Stimulated activated CD4-positive, alpha-beta T cell treated with anti-CD3 and anti-CD28 coated beads, Interleukin-4, amount 100 ng/mL, for 48 hours (primary cell): Measurements from ENCODE around the gene RAD51B.
"Not testable (repeated sequence)": the region's sequence is repeated elsewhere in the genome, so short reads cannot be mapped to it uniquely, and the experiment has no call there.

Experiments used
- DNase-seq, 2 donors: peaks; one replicate each; pipeline ENCODE4 v3.0.0-alpha.2; 2020; ENCODE audit warnings: low read depth in 2 of 2

The RAD51B gene

DNA sequence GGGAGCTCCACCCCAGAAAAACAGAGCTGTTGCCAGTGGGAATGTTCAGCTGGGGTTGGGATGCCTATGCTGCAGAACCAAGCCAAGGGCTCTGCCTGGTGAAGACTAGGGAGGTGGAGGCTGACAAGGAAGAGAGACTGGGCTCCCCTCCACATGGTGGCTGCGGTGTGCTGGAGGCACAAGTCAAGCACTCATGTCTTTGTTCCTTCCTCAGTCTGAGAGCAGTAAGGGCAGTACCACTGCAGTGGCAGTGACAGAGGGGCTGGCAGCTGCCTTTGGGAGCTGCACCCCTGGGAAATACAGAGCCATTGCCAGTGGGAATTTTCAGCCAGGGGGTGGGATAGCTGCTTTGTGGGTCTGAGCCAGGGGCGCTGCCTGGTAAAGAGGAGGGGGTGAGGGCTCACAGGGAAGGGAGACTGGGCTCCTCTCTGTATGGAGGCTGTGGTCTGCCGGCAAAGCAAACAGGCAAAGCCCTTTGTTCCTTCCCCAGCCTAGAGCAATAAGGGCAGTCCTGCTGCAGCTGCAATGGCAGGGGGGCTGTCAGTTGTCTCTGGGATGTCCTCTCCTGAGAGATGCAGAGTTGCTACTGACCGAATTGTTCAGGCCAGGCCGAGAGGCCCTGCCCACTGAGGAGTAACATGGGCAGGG, 255.9 kb downstream of the RAD51B start:
- no peak for DNase-seq

DNA sequence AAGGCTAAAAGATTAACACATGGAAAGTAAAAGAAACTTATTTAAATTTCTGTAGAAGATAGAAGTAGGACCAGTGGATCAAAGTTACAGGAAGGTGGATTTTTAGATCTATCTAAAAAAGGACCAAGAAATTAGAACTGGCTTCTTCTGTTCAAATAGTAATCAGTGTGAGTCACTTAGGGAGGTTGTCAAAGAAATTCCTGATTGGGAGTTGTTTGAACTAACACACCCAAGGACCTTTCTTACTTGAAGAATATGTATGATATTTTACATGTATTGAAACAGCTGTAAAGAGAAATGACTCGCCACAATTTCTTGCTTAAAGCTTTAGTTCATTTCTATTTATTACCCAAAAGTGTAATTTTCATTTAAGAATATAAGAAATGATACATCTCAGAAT, 256.9 kb downstream of the RAD51B start:
- no peak for DNase-seq

DNA sequence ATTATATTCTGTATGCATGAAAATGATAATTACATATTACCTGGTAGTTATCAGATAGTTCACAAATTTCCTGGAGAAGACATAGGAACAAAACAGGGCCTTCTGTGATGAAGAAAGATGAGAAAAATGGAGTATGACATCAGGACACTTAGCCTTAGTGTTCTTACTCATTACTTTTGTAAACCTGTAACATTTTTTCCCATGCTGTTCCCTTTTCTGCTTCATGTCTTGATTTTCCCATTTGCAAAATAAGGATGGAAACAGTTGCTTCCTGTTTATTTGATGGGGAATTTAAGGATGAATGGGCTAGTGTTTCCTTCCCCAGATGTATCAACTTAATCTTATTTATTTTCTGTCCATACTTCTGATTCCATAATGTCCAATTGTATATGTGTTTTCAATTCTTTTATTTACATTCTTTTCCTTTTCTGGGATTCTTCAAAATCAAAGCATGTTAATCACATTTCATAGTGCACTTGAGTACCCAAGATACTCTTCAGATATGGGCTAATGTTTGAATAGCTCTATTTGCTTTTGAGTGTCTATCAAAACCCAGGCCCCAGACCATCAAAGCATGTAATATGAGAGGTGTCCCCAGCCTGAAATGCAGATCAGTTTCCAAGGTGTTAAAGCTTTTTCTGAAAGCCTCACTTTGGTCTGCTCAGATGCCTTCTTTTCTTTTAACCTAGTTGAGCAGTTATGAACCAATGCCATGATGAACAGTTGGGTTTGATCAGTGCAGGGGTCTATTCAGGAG, 260.5 kb downstream of the RAD51B start:
- DNase-seq = no peak

DNA sequence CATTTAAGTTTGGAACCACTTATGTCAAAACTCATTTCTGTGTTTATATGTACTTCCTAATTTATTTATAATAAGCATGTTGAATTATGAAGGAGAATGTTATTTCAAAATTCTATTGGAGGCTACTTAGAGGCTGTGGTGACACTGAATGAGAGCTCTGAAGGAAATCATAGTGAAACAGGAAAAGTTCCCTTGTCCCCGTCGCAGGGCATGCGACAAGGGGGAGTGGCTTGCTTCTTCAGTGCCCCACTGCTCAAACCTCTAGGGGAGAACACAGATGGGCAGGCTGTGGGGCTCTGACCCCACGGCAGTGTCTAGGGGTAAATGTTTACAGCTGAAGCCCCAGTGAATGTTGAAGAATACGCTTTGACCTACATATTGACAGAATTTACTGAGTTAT, 261.9 kb downstream of the RAD51B start:
- DNase-seq = no peak

DNA sequence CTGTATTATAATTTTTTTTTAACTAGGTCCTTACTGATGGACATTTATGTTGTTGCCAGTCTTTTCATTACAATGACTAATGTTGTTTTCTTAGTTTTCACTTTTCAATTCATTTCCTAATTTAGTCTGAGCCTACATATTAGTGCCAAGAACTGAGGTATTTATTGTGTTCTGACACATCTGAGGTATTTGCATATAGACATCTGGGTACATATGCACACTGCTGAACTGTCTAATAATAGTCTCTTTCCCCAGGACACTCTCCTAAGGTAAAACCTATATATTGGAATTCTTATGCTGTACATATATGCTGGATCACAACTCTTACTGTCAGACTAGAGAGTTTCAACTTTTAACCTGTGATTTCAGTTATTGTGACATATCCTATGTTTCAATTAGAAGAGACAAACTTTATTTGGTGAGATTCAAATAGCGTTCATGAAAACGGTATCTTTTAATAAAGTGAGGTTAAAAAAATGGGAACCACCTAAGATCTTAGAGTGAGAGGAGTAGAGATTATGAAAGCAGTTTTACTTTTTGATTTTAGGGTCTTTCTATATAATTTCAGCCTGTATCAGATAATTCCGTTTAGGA, 263.2 kb downstream of the RAD51B start:
- DNase-seq = no peak

DNA sequence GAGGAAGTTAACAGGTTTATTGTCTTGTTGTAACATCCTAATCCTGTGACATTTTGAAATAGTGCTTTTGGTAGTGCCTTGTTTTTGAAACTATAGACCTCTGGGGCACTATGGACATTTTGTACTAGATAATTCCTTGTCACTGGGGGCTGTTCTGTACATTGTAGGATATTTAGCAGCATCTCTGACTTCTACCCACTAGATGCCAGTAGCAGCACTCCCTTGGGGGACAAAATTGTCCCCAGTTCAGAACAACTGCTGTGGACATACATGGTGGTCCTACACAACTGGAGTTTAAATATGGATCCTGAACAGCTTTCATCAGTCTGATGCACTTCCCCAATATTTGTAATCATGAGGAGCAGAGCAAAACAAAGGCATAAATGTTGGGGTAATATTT, 264.7 kb downstream of the RAD51B start:
- no peak for DNase-seq

DNA sequence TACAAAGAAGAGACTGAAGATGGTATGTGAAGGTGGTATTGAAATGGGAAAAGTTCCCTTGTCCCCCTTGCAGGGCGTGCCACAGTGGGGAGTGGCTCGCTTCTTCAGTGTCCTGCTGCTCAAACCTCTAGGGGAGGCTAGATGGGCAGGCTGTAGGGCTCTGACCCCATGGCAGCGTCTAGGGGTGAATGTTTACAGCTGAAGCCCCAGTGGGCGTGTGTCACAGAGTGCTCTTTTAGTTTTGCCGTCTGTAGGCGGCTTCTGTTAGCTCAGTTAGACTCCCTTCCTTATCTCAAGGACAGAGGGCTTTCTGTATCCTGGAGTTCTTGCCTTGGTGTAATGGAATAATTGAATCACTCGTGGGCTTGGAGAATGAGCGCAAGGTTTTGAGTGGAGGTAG, 266.2 kb downstream of the RAD51B start:
- DNase-seq = no peak

DNA sequence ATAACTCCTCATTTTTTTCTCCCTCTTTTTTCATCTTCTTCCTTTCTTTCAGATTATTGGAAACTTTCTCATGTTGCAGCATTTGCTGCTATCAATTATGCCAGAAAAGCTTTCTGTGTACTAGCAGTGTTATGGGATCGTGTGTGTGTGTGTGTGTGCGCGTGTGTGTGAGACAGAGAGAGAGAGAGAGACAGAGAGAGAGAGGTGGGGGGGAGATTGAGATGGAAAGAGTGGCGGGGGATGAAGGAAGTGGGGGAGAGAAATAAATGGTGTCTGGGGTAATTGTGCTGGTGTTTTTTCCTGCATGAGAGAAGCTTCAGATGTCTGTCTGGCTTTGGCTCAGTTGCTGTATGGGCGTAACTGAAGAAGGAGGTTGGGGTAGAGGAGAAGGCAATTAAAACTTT, 268.9 kb downstream of the RAD51B start:
- DNase-seq = no peak

DNA sequence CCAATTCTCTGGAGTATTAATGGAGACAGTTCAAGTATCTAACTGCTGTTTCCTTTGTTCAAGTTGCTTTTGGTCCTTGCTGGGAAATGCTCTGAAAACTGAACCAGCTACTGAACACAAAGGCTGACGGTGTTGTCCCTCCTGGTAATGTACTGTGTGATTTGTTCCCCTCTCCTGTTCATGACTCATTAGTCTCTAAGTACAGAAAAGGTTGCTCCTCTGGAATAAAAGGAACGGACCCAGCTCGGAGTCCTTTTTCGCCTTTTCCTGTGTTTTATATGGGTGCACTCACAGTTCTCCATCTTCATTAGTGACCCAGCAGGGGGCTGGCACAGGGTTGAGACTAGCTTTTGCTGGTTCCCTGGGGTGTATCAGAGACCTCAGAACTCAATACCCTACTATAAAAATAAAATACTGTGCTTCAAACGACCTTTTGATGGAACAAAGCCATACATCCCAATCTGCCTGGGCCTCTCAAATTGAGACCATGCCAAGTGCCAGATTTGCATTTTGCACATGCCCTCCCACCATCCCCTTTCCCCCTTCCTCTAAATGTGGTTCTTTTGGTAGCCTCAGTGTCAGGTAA, 269.7 kb downstream of the RAD51B start:
- no peak for DNase-seq

DNA sequence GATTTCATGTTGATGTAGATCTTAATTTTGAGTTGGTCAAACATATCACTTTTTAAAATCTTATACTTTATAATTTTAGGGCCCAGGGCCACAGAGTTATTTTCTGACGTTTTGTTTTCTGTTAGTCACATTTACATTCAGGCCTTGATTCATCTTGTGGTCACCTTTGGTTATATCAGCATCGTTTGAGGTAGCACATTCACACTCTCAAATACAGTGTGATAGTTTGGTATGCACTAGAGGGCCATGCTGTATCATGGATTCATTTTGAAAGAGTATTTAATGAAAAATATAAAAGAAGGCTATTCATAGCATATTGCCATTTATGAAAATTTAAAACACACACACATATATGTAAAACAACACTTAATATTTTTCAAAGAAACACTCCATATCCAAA, 274.6 kb downstream of the RAD51B start:
- DNase-seq = no peak

DNA sequence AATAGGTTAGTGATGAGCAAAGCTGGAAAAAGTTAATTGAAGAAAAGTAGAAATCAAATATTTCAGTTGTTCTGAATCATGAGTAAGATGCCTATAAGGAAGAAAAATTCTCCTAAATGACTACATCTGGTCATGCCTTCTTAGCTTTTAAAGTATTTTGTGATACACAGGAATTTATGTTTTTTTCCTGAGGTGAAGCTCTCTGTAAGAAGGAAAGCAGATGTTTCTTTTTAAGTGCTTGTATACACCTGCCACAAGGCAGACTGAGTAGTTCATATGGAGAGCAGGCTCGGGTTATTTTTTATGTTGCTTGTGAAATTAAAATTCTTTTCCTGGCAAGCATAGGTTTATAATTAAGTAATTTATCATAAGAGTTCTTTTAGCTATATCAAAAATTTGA, 275.2 kb downstream of the RAD51B start:
- no peak for DNase-seq

DNA sequence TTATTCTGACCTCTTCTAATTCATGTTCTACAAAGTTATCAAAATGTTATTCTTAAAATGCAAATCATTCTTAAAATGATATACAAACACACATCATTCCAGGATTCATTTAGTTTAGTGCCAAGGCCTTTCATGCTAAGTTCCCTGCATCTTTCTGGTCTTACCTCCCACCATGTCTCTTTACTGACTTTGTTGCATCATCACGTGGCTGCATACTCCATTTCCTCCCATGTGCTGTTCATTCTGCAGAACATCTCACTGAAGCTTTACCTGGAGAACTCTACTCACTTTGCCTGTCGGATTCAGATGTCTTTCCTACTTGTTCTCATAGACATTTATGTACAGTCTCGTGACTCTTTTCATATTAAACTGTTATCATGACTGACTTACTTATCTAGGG, 278.1 kb downstream of the RAD51B start:
- DNase-seq = no peak

DNA sequence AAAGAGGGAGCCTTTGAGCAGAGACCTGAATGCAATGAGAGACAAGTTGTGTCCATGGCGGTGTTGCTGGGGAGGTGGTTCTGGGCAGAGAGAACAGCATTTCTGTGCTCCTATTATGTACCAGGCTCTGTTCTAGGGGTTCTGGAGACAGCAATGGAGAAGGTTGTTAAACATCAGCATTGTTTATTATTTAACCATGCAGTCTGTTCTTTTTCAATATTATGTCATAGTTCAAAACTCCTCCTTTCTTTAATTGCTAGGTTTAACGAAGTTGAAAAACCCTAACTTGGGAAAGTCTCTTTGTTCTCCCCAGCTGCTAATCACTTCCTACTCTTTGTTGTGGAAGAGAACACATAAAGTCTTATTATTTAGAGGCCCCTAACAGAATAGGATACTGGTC, 279.3 kb downstream of the RAD51B start:
- no peak for DNase-seq

DNA sequence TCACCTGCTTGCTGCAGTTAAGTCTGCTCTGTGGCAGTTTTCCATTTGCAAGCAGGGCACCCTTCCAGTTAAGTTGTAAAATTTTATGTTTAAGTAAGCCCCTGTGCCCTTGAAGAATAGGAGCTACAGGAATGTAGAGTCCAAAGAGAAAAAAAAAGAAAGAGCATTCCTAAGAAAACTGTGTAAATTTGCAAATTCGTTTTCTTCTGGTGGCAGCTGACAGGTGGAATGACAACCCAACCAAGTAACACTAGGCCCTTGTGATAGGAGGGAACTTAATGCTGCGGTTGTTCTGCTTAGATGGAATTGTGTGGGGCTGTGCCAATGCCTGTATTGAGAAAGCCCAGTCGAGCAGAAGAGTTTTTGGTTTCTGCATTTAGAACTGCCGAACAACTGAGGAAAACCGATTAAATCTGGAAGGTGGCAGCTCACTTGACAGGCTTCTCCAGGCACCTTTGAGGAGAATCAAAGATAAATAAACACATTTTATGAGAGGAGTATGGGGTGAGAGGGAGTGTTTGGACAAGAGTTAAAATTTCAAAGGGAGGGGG, 280.0 kb downstream of the RAD51B start:
- no peak for DNase-seq

DNA sequence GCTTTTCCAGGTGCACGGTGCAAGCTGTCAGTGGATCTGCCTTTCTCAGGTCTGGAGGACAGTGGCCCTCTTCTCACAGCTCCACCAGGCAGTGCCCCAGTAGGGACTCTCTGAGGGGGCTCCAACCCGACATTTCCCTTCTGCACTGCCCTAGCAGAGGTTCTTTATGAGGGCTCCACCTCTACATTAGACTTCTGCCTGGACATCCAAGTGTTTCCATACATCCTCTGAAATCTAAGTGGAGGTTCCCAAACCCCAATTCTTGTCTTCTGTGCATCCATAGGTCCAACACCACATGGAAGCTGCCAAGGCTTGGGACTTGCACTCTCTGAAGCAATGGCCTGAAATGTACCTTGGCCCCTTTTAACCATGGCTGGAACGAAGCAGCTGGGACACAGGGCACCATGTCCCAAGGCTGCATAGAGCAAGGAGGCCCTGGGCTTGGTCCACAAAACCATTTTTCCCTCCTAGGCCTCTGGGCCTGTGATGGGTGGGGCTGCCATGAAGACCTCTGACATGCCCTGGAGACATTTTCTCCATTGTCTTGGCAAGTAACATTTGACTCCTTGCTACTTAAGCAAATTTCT, 282.2 kb downstream of the RAD51B start:
- not testable (repeated sequence) for DNase-seq

DNA sequence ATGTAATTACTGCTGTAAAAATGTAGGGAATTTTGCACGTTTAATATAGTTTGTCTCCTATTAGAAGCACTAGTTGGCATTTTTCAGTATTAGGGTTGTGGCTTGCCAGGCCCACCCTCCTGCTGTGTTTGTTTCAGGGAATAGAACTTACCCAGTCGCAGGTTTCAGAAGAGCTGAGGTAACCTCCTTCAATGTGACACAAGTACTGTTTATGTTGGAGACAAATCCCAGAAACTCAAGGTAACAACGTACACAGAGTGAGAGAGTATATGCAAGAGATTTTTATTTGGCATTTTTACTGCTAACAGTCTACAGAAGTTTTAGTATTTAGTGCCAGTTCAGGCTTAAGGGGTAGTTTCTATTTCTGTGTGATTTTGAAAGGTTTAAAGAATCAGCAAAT, 284.3 kb downstream of the RAD51B start:
- DNase-seq = no peak

DNA sequence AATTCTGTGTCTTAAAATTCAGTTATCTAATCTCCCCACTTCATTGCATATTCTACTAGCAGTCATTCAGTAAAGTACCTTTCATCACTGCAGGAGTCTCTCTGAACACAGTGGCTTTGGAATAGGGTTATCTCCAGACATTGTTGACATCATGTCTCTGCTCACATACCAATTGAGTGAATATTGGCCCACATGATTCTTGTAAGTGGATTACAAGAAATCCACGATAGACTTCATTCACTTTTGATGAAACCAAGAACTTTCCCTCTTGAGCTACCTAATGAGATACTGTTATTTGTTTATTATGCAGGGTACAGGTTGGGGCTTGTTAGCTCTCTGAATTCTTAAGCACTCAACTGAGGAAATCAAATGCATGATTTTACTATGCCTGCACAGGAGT, 284.9 kb downstream of the RAD51B start:
- no peak for DNase-seq

DNA sequence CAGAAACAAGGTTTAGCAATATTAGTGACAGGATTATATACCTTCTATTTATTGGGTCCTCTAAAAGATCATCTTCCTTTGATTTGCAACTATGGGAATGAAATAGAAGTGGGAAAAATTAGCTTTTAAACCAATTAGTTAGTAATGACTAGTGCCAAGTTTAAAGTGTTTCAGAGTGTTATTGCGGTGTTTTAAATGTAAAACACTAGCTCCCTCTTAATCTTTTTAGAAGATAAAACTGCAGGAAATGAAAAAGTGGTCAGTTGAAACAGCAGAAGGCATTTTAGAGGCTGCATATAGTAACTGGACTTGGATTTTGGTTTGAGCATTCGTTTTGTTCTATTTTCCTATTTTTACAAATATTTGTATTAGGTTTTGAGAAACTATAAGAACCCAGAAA, 286.2 kb downstream of the RAD51B start:
- DNase-seq = no peak

DNA sequence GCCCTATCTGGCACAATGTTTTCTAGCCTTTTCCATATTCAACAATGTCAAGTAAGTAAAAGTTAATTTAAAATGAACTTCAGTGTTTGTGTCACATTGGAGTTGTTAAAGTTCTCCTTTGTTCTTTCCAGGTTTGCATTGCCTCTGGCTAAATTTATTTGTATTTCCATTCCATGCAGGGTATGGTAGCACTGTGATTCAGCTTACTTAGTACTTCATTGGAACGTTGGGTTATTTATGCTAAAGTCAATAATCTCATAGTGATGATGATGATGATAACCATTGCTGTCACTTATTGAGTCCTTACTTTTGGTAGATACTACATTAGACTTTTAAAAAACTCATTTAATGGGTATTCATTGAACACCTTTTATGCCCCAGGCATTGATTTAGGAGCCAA, 286.9 kb downstream of the RAD51B start:
- no peak for DNase-seq

DNA sequence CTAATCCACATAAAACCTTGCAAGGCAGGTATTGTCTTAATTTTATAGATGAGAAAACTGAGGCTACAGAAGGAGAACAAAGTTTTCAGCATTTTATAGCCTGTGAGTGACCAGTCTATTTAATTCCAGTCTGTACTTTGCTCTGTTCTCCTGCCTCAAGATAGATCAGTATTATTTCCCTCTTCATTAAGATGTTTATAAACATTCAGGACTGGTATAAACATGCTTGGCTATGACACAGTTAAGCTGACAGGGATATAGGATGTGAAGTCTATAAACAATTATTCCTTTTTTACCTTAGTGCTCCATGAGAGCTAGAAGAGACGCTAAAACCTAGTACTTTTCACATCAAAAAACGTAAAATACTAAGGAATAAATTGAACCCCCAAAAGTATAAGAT, 287.3 kb downstream of the RAD51B start:
- no peak for DNase-seq

DNA sequence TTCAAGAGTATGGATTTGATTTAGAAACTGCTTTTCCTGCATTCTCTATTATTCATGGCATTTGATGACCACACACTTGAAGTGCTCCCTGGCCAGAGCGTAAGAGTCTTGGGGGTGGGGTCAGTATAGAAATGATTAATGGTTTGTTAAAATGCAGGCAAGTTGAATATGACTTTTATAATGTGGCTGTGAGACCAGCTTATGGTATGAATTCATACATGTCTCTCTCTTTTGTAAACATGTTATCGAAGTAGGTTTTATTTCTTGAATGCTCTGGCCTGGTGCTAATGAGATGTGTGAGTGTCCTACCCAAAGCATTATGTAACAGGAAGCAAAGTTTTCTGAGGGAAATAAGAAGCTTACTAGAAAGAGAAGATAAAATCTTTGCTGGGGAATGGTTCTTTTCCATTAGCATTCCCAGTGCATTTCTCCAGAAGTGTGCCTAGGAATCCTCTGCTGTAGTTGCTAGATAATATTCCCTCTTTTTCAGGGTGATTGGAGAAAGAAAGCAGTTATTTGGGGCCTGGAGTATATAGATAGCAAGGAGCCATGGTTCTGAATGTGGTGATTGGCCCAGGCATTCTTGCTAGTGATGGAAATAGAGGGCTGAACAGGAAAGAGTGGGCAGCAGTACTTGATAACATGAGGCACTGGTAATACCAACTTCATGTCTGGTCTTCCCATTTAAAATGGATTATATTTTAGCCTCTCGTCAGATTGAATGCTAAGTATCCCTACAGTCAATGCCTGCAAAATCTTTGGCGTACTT, 289.7 kb downstream of the RAD51B start:
- DNase-seq = no peak
